Prostate gland (tissue), 2 donors: ENCODE measurements around the gene FBXL19.

Source experiments
- CTCF ChIP-seq, 4 experiments: fragments of 200-600 bp in 2 of 4; fragments of 450-650 bp in 2 of 4; sonication (generic) in 2 of 4; IDR thresholded peaks; 1 replicate in 3 of 4; 2 replicates in 1 of 4; pipeline ENCODE4 v1.5.1; 2016 to 2019; ENCODE audit warnings: antibody characterized with exemption in 4 of 4, mild to moderate bottlenecking in 2 of 4, moderate library complexity in 2 of 4
- POLR2AphosphoS5 ChIP-seq: sonication (generic); formaldehyde crosslinking; IDR thresholded peaks from one replicate; pipeline ENCODE4 v1.6.1; 2017; ENCODE audit warnings: antibody characterized with exemption

GRCh38 chr16:30972872-30973271 is 49.5 kb downstream of the FBXL19 start:
- TF ChIP-seq POLR2AphosphoS5 (no peak), CTCF (IDR thresholded peaks at IDR 0.05) (no peak)
